ENCODE results near the gene KLC4.
"Not testable (repeated sequence)": the region's sequence is repeated elsewhere in the genome, so short reads cannot be mapped to it uniquely, and the experiment has no call there.

DNA sequence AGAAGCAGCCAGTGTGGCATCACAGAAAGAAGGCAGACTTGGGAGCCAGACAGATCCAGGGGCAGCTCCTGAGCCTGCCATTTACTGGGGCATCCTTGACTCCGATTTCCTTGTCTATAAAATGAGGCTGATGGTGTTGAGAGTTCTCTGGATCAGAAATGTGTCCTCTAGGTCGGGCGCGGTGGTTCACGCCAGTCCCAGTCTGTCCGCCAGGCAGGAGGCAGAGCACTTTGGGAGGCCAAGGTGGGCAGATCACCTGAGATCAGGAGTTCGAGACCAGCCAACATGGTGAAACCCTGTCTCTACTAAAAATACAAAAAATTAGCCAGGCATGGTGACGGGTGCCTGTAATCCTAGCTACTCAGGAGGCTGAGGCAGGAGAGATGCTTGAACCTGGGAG, 58.0 kb downstream of the KLC4 start:
- TF ChIP-seq, protein P1, sequence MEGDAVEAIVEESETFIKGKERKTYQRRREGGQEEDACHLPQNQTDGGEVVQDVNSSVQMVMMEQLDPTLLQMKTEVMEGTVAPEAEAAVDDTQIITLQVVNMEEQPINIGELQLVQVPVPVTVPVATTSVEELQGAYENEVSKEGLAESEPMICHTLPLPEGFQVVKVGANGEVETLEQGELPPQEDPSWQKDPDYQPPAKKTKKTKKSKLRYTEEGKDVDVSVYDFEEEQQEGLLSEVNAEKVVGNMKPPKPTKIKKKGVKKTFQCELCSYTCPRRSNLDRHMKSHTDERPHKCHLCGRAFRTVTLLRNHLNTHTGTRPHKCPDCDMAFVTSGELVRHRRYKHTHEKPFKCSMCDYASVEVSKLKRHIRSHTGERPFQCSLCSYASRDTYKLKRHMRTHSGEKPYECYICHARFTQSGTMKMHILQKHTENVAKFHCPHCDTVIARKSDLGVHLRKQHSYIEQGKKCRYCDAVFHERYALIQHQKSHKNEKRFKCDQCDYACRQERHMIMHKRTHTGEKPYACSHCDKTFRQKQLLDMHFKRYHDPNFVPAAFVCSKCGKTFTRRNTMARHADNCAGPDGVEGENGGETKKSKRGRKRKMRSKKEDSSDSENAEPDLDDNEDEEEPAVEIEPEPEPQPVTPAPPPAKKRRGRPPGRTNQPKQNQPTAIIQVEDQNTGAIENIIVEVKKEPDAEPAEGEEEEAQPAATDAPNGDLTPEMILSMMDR (IDR thresholded peaks at IDR 0.05; ENCODE audit: low read depth, low read length) = not testable (repeated sequence)
- TF ChIP-seq EZH2phosphoT487 (IDR thresholded peaks at IDR 0.05; ENCODE audit: low read depth) = not testable (repeated sequence)

Measured in OCI-LY3 (cell line).